Caco-2 (cell line): Measurements from ENCODE around the gene THY1. TPM values are rescaled to one million over a fixed set of nuclear protein-coding genes. Genes with fewer than 3 reads are reported as not detected.

ENCODE experiments used
- BruUV-seq: library from RNA; stranded (reverse); fragments of 400-500 nt; replicated peaks from 2 replicates; lab custom pipeline; 2021; lab: Mats Ljungman, UMichigan
- CTCF ChIA-PET: fragments of 300-600 bp; sonication (Branson Sonifier 250); formaldehyde crosslinking; loops from one replicate; lab custom pipeline; 2022; ENCODE audit warnings: antibody characterized with exemption; lab: Charles Lee
- POLR2A ChIA-PET: fragments of 300-600 bp; sonication (Branson Sonifier 250); formaldehyde crosslinking; loops from one replicate; lab custom pipeline; 2022; ENCODE audit warnings: antibody characterized with exemption; lab: Charles Lee
- DNase-seq, 2 experiments: peaks; one replicate each; pipeline versions ENCODE4 v3.0.0 to v3.0.0-alpha.2; 2020 to 2022
- H3K27me3 ChIP-seq: replicated peaks from 2 replicates; pipeline ENCODE4 v1.6.0; 2011; ENCODE audit warnings: low read length; ENCODE audit not compliant: control insufficient read depth, insufficient read depth
- H3K36me3 ChIP-seq: 2 replicates; pipeline ENCODE4 v1.5.1; 2011; ENCODE audit warnings: low read length; ENCODE audit not compliant: control insufficient read depth, insufficient read depth
- H3K4me1 ChIP-seq: fragments of 250-450 bp; sonication (Bioruptor Pico); 2 replicates; pipeline ENCODE4 v1.5.1; 2020; ENCODE audit warnings: mild to moderate bottlenecking
- H3K4me3 ChIP-seq: 2 replicates; pipeline ENCODE4 v1.5.1; 2011; ENCODE audit warnings: low read depth, mild to moderate bottlenecking, control low read depth, low read length
- H3K9me3 ChIP-seq: fragments of 250-450 bp; sonication (Bioruptor Pico); 2 replicates; pipeline ENCODE4 v1.5.1; 2020; ENCODE audit warnings: mild to moderate bottlenecking, moderate library complexity
- H3K27ac Mint-ChIP-seq: one replicate; pipeline ENCODE4 v1.8.0; 2022; ENCODE audit warnings: mixed read lengths; ENCODE audit not compliant: unreplicated experiment
- H3K27me3 Mint-ChIP-seq: one replicate; pipeline ENCODE4 v1.8.0; 2022; ENCODE audit warnings: mixed read lengths; ENCODE audit not compliant: insufficient read depth, unreplicated experiment
- H3K36me3 Mint-ChIP-seq: one replicate; pipeline ENCODE4 v1.8.0; 2022; ENCODE audit warnings: mild to moderate bottlenecking, mixed read lengths; ENCODE audit not compliant: insufficient read depth, unreplicated experiment
- H3K4me1 Mint-ChIP-seq: one replicate; pipeline ENCODE4 v1.8.0; 2022; ENCODE audit warnings: low read depth, mixed read lengths; ENCODE audit not compliant: unreplicated experiment
- H3K4me3 Mint-ChIP-seq: one replicate; pipeline ENCODE4 v1.8.0; 2022; ENCODE audit warnings: mild to moderate bottlenecking, moderate library complexity, mixed read lengths; ENCODE audit not compliant: unreplicated experiment
- H3K9me3 Mint-ChIP-seq: one replicate; pipeline ENCODE4 v1.8.0; 2022; ENCODE audit warnings: mixed read lengths; ENCODE audit not compliant: unreplicated experiment
- intact Hi-C: fragments of 100-400 bp; cut with micrococcal nuclease; formaldehyde crosslinking; loops from one replicate; pipeline ENCODE4 v1.10.0; 2022; ENCODE audit not compliant: unreplicated experiment
- total RNA-seq: library from RNA; stranded (reverse); gene quantifications from 2 replicates; pipeline ENCODE4 v1.2.3, GENCODE V29; 2022
- TF ChIP-seq, protein P1 (sequence below), 2 experiments: fragments of 200-600 bp in 1 of 2; IDR thresholded peaks; 1 replicate in 1 of 2; 2 replicates in 1 of 2; pipeline versions ENCODE4 v1.5.1 to v1.8.0; 2011 to 2022; ENCODE audit warnings: antibody characterized with exemption in 1 of 2, control low read depth in 1 of 2, inconsistent platforms in 1 of 2, low read depth in 1 of 2, low read length in 1 of 2, mild to moderate bottlenecking in 1 of 2, moderate library complexity in 1 of 2; ENCODE audit not compliant: insufficient read depth in 1 of 2, severe bottlenecking in 1 of 2, unreplicated experiment in 1 of 2

The THY1 gene
- total RNA-seq, 1 experiment from 2014 or later = not detected

DNA sequence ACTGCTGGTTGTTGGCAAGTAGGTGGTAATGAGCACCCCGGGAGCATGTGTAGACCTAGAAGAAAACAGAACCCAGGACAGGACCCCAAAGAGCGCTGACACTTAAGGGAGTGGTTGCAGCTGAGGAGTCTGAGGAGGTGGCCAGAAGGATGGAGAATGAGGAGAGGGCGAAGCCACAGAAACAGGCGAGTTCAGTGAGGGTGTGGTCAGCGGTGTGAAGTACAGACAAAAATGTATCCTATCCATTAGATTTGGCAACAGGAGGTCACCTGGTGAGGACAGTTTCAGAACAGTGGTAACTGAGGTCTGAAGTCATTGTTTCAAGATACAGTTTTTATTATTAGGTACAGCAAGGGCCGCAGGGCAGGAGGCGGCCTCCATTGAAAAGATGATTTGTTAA, 8.6 kb upstream of the THY1 start:
- Mint-ChIP-seq H3K4me1 (no peaks in the 10 kb centered on the region), H3K27me3 (peaks cover 15% of the 10 kb centered on the region), H3K4me3 (no peak overlapping the region)

DNA sequence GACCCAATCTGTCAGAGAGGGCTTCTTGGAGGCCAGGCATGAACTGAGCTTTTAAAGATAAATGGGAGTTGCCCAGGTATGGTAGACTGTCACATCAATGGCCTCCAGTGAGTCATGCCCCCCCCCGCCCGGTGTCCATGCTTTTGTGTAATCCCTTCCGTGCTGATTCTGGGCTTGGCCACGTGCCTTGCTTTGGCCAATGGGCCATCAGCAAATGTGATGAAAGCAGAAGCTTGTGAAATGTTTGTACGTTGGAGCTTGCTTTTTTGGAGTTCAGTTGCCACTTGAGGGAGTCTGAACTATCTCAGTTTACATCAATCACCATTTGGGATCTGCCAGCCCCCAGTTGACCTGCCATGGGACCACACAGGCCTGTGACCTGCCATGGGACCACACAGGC, 4.3 kb upstream of the THY1 start:
- POLR2A ChIA-PET = no interaction called here
- H3K9me3 ChIP-seq = no peaks in the 10 kb centered on the region; the same call in 1 of the 2 replicates
- H3K27me3 Mint-ChIP-seq = peaks cover 12% of the 10 kb centered on the region
- TF ChIP-seq, protein P1, sequence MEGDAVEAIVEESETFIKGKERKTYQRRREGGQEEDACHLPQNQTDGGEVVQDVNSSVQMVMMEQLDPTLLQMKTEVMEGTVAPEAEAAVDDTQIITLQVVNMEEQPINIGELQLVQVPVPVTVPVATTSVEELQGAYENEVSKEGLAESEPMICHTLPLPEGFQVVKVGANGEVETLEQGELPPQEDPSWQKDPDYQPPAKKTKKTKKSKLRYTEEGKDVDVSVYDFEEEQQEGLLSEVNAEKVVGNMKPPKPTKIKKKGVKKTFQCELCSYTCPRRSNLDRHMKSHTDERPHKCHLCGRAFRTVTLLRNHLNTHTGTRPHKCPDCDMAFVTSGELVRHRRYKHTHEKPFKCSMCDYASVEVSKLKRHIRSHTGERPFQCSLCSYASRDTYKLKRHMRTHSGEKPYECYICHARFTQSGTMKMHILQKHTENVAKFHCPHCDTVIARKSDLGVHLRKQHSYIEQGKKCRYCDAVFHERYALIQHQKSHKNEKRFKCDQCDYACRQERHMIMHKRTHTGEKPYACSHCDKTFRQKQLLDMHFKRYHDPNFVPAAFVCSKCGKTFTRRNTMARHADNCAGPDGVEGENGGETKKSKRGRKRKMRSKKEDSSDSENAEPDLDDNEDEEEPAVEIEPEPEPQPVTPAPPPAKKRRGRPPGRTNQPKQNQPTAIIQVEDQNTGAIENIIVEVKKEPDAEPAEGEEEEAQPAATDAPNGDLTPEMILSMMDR (IDR thresholded peaks at IDR 0.05; ENCODE audit: insufficient read depth in 1 of 2, low read depth in 1 of 2, low read length in 1 of 2, severe bottlenecking in 1 of 2, unreplicated experiment in 1 of 2) = no peak
- no peaks in the 10 kb centered on the region for H3K36me3 ChIP-seq
- H3K27ac Mint-ChIP-seq = no peak overlapping the region
- no peaks in the 10 kb centered on the region for H3K4me1 ChIP-seq
- DNase-seq = no peak
- H3K9me3 Mint-ChIP-seq = no peaks in the 10 kb centered on the region
- CTCF ChIA-PET = no interaction called here
- intact Hi-C loops = no loop called here
- H3K4me3 Mint-ChIP-seq = no peak overlapping the region
- H3K4me1 Mint-ChIP-seq = no peaks in the 10 kb centered on the region
- H3K4me3 ChIP-seq = no peak overlapping the region
- no peaks in the 10 kb centered on the region for H3K27me3 ChIP-seq
- H3K36me3 Mint-ChIP-seq = no peaks in the 10 kb centered on the region
- no TSS peak for BruUV-seq

More for the DNA sequence above, 8.6 kb upstream of the THY1 start:
- Histone ChIP-seq H3K4me3 (no peak overlapping the region), H3K9me3 (no peaks in the 10 kb centered on the region; the same call in 1 of the 2 replicates), H3K27me3 (no peaks in the 10 kb centered on the region), H3K4me1 (no peaks in the 10 kb centered on the region), H3K36me3 (no peaks in the 10 kb centered on the region)
- BruUV-seq = no TSS peak
- TF ChIP-seq, protein P1 (IDR thresholded peaks at IDR 0.05; ENCODE audit: insufficient read depth in 1 of 2, low read depth in 1 of 2, low read length in 1 of 2, severe bottlenecking in 1 of 2, unreplicated experiment in 1 of 2) = no peak
- Mint-ChIP-seq H3K36me3 (no peaks in the 10 kb centered on the region), H3K9me3 (no peaks in the 10 kb centered on the region), H3K27ac (no peak overlapping the region)
- DNase-seq = no peak
- intact Hi-C loops = loop anchor here (5.0 kb wide), 1 partner anchor 39 kb away; no protein-coding TSS in a partner anchor
- ChIA-PET POLR2A (interaction anchor here (0.6 kb wide), 1 partner anchor 10 kb away, joined by 4 read pairs; no protein-coding TSS in a partner anchor), CTCF (interaction anchor here (1.6 kb wide), 1 partner anchor 93 kb away, joined by 13 read pairs; no protein-coding TSS in a partner anchor)

DNA sequence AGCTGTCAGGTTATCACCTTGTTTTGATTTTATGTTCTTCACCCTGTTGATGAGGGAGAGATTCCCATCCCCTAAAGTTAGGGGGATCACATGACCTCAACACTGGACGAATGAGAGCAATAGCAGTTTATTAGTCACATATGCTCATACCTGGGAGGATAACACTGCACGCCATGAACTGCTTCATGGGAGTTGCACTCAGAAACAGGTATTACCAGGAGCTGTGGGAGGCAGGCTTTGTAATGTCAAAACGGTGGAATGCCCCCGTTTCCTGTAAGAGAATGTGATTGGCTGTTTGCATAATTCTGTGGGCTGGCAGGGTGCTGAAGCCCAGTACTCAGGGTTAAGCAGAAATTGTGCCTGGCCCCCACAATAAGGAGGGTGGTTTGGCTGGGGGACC, 3.2 kb upstream of the THY1 start:
- ChIA-PET POLR2A (no interaction called here), CTCF (no interaction called here)
- no peaks in the 10 kb centered on the region for H3K27me3 ChIP-seq
- DNase-seq = no peak
- H3K27ac Mint-ChIP-seq = no peak overlapping the region
- intact Hi-C loops = no loop called here
- TF ChIP-seq, protein P1 (IDR thresholded peaks at IDR 0.05; ENCODE audit: insufficient read depth in 1 of 2, low read depth in 1 of 2, low read length in 1 of 2, severe bottlenecking in 1 of 2, unreplicated experiment in 1 of 2) = no peak
- no peaks in the 10 kb centered on the region for H3K9me3 Mint-ChIP-seq
- BruUV-seq = no TSS peak
- no peaks in the 10 kb centered on the region; the same call in 1 of the 2 replicates for H3K9me3 ChIP-seq
- no peaks in the 10 kb centered on the region for H3K4me1 ChIP-seq
- no peaks in the 10 kb centered on the region for H3K4me1 Mint-ChIP-seq
- no peak overlapping the region for H3K4me3 ChIP-seq
- H3K36me3 Mint-ChIP-seq = no peaks in the 10 kb centered on the region
- H3K36me3 ChIP-seq = no peaks in the 10 kb centered on the region
- no peak overlapping the region for H3K4me3 Mint-ChIP-seq
- H3K27me3 Mint-ChIP-seq = peaks cover 8% of the 10 kb centered on the region
